ENCODE data around the gene UGT1A10.

The UGT1A10 gene

GRCh38 chr2:233764264-233764663 is 128.0 kb downstream of the UGT1A10 start:
- FAIRE-seq (no peak), DNase-seq (ENCODE audit: insufficient read length, low spot score) (no peak)
- TF ChIP-seq SPI1 (IDR thresholded peaks at IDR 0.05; ENCODE audit: low read depth, low read length) (no peak), TAF1 (IDR thresholded peaks at IDR 0.05; ENCODE audit: low read depth, low read length) (no peak), PAX5 (IDR thresholded peaks at IDR 0.05; ENCODE audit: insufficient read depth, low read length, severe bottlenecking) (no peak), POLR2AphosphoS5 (IDR thresholded peaks at IDR 0.05; ENCODE audit: low read depth, low read length) (no peak), POLR2A (IDR thresholded peaks at IDR 0.05; ENCODE audit: low read depth, low read length) (no peak), POU2F2 (IDR thresholded peaks at IDR 0.05; ENCODE audit: low read depth, low read length) (no peak)

GRCh38 chr2:233764761-233765160 is 128.5 kb downstream of the UGT1A10 start:
- DNase-seq (ENCODE audit: insufficient read length, low spot score) = no peak
- FAIRE-seq = no peak
- TF ChIP-seq PAX5 (IDR thresholded peaks at IDR 0.05; ENCODE audit: insufficient read depth, low read length, severe bottlenecking) = no peak
- no peak for TF ChIP-seq SPI1 (IDR thresholded peaks at IDR 0.05; ENCODE audit: low read depth, low read length)
- no peak for TF ChIP-seq POLR2A (IDR thresholded peaks at IDR 0.05; ENCODE audit: low read depth, low read length)
- TF ChIP-seq TAF1 (IDR thresholded peaks at IDR 0.05; ENCODE audit: low read depth, low read length) = no peak

- FAIRE-seq = no peak
- TF ChIP-seq POU2F2 (IDR thresholded peaks at IDR 0.05; ENCODE audit: low read depth, low read length) (no peak), TAF1 (IDR thresholded peaks at IDR 0.05; ENCODE audit: low read depth, low read length) (no peak), PAX5 (IDR thresholded peaks at IDR 0.05; ENCODE audit: insufficient read depth, low read length, severe bottlenecking) (no peak), SPI1 (IDR thresholded peaks at IDR 0.05; ENCODE audit: low read depth, low read length) (no peak)
- no peak for DNase-seq (ENCODE audit: insufficient read length, low spot score)
Observed at GRCh38 chr2:233766416-233766815, 130.2 kb downstream of the UGT1A10 start.

GRCh38 chr2:233768076-233768475 is 131.8 kb downstream of the UGT1A10 start:
- FAIRE-seq = no peak

GRCh38 chr2:233769260-233769659 is 133.0 kb downstream of the UGT1A10 start:
- FAIRE-seq = no peak
- no peak for DNase-seq (ENCODE audit: insufficient read length, low spot score)
- TF ChIP-seq POLR2A (IDR thresholded peaks at IDR 0.05; ENCODE audit: low read depth, low read length) (no peak), POLR2AphosphoS5 (IDR thresholded peaks at IDR 0.05; ENCODE audit: low read depth, low read length) (no peak), SPI1 (IDR thresholded peaks at IDR 0.05; ENCODE audit: low read depth, low read length) (no peak), PAX5 (IDR thresholded peaks at IDR 0.05; ENCODE audit: insufficient read depth, low read length, severe bottlenecking) (no peak), TAF1 (IDR thresholded peaks at IDR 0.05; ENCODE audit: low read depth, low read length) (no peak)

More at GRCh38 chr2:233768076-233768475, 131.8 kb downstream of the UGT1A10 start:
- no peak for TF ChIP-seq POU2F2 (IDR thresholded peaks at IDR 0.05; ENCODE audit: low read depth, low read length)
- no peak for TF ChIP-seq POLR2A (IDR thresholded peaks at IDR 0.05; ENCODE audit: low read depth, low read length)
- TF ChIP-seq SPI1 (IDR thresholded peaks at IDR 0.05; ENCODE audit: low read depth, low read length) = no peak
- TF ChIP-seq PAX5 (IDR thresholded peaks at IDR 0.05; ENCODE audit: insufficient read depth, low read length, severe bottlenecking) = no peak
- TF ChIP-seq POLR2AphosphoS5 (IDR thresholded peaks at IDR 0.05; ENCODE audit: low read depth, low read length) = no peak
- no peak for TF ChIP-seq TAF1 (IDR thresholded peaks at IDR 0.05; ENCODE audit: low read depth, low read length)
- no peak for DNase-seq (ENCODE audit: insufficient read length, low spot score)

GRCh38 chr2:233772153-233772552 is 135.9 kb downstream of the UGT1A10 start:
- no peak for TF ChIP-seq POLR2AphosphoS5 (IDR thresholded peaks at IDR 0.05; ENCODE audit: low read depth, low read length)
- TF ChIP-seq TAF1 (IDR thresholded peaks at IDR 0.05; ENCODE audit: low read depth, low read length) = no peak
- no peak for TF ChIP-seq PAX5 (IDR thresholded peaks at IDR 0.05; ENCODE audit: insufficient read depth, low read length, severe bottlenecking)
- no peak for TF ChIP-seq POU2F2 (IDR thresholded peaks at IDR 0.05; ENCODE audit: low read depth, low read length)
- no peak for TF ChIP-seq POLR2A (IDR thresholded peaks at IDR 0.05; ENCODE audit: low read depth, low read length)
- TF ChIP-seq SPI1 (IDR thresholded peaks at IDR 0.05; ENCODE audit: low read depth, low read length) = no peak
- DNase-seq (ENCODE audit: insufficient read length, low spot score) = no peak
- FAIRE-seq = no peak

- TF ChIP-seq TAF1 (IDR thresholded peaks at IDR 0.05; ENCODE audit: low read depth, low read length) (no peak), POLR2A (IDR thresholded peaks at IDR 0.05; ENCODE audit: low read depth, low read length) (no peak), SPI1 (IDR thresholded peaks at IDR 0.05; ENCODE audit: low read depth, low read length) (no peak), POU2F2 (IDR thresholded peaks at IDR 0.05; ENCODE audit: low read depth, low read length) (no peak), PAX5 (IDR thresholded peaks at IDR 0.05; ENCODE audit: insufficient read depth, low read length, severe bottlenecking) (no peak), POLR2AphosphoS5 (IDR thresholded peaks at IDR 0.05; ENCODE audit: low read depth, low read length) (no peak)
- no peak for FAIRE-seq
- no peak for DNase-seq (ENCODE audit: insufficient read length, low spot score)
Observed at GRCh38 chr2:233772583-233772982, 136.3 kb downstream of the UGT1A10 start.

- DNase-seq (ENCODE audit: insufficient read length, low spot score) (no peak), FAIRE-seq (no peak)
- TF ChIP-seq PAX5 (IDR thresholded peaks at IDR 0.05; ENCODE audit: insufficient read depth, low read length, severe bottlenecking) = no peak
- TF ChIP-seq POLR2A (IDR thresholded peaks at IDR 0.05; ENCODE audit: low read depth, low read length) = no peak
Observed at GRCh38 chr2:233773854-233774253, 137.6 kb downstream of the UGT1A10 start.

GRCh38 chr2:233775414-233775813 is 139.2 kb downstream of the UGT1A10 start:
- TF ChIP-seq PAX5 (IDR thresholded peaks at IDR 0.05; ENCODE audit: insufficient read depth, low read length, severe bottlenecking) (no peak), SPI1 (IDR thresholded peaks at IDR 0.05; ENCODE audit: low read depth, low read length) (no peak), POLR2A (IDR thresholded peaks at IDR 0.05; ENCODE audit: low read depth, low read length) (no peak), POU2F2 (IDR thresholded peaks at IDR 0.05; ENCODE audit: low read depth, low read length) (no peak), POLR2AphosphoS5 (IDR thresholded peaks at IDR 0.05; ENCODE audit: low read depth, low read length) (no peak), TAF1 (IDR thresholded peaks at IDR 0.05; ENCODE audit: low read depth, low read length) (no peak)
- no peak for DNase-seq (ENCODE audit: insufficient read length, low spot score)
- no peak for FAIRE-seq

GRCh38 chr2:233778030-233778429 is 141.8 kb downstream of the UGT1A10 start, which contains the start of gene MROH2A:
Gene MROH2A, plus strand, starts transcription at chr2:233778330. Its CDS starts 1,029 bp downstream, at chr2:233779359.
- TF ChIP-seq POLR2A (IDR thresholded peaks at IDR 0.05; ENCODE audit: low read depth, low read length) (no peak), POU2F2 (IDR thresholded peaks at IDR 0.05; ENCODE audit: low read depth, low read length) (no peak), TAF1 (IDR thresholded peaks at IDR 0.05; ENCODE audit: low read depth, low read length) (no peak), POLR2AphosphoS5 (IDR thresholded peaks at IDR 0.05; ENCODE audit: low read depth, low read length) (no peak), SPI1 (IDR thresholded peaks at IDR 0.05; ENCODE audit: low read depth, low read length) (no peak), PAX5 (IDR thresholded peaks at IDR 0.05; ENCODE audit: insufficient read depth, low read length, severe bottlenecking) (no peak)
- FAIRE-seq (no peak), DNase-seq (ENCODE audit: insufficient read length, low spot score) (no peak)
